H1 (cell line): ENCODE results near the gene GFI1B. TPM values are rescaled to one million over a fixed set of nuclear protein-coding genes. Genes with fewer than 3 reads are reported as not detected.

ENCODE experiments used
- CTCF ChIA-PET: fragments of 300-600 bp; sonication (Branson Sonifier 250); formaldehyde crosslinking; loops from one replicate; lab custom pipeline; 2021; ENCODE audit not compliant: partially characterized antibody; lab: Charles Lee
- POLR2A ChIA-PET: fragments of 300-600 bp; sonication (Branson Sonifier 250); formaldehyde crosslinking; loops from one replicate; lab custom pipeline; 2021; ENCODE audit warnings: inconsistent platforms; ENCODE audit not compliant: partially characterized antibody; lab: Charles Lee
- DNase-seq, 2 experiments: peaks; one replicate each; pipeline versions ENCODE4 v3.0.0 to v3.0.0-alpha.2; 2010 to 2022; ENCODE audit warnings: low spot score in 2 of 2, low read depth in 1 of 2, mixed read lengths in 1 of 2
- FAIRE-seq: peaks from 2 replicates; lab custom pipeline; 2011; peaks lifted over from hg19 to GRCh38; lab: Jason Lieb, UNC
- H2AFZ ChIP-seq: 2 replicates; pipeline ENCODE4 v1.8.1; 2012; ENCODE audit warnings: low read length, inconsistent platforms
- H2AK5ac ChIP-seq: 2 replicates; pipeline ENCODE4 v1.6.1; 2013; ENCODE audit warnings: low read depth, low read length
- H2BK120ac ChIP-seq: replicated peaks from 2 replicates; pipeline ENCODE3; 2013; ENCODE audit warnings: low read depth, low read length, inconsistent platforms
- H2BK12ac ChIP-seq: 2 replicates; pipeline ENCODE4 v1.6.1; 2013; ENCODE audit warnings: low read depth, low read length
- H2BK15ac ChIP-seq: 2 replicates; pipeline ENCODE4 v1.6.1; 2013; ENCODE audit warnings: low read length
- H2BK20ac ChIP-seq: 2 replicates; pipeline ENCODE4 v1.6.1; 2013; ENCODE audit warnings: low read length
- H2BK5ac ChIP-seq: 2 replicates; pipeline ENCODE4 v1.6.1; 2013; ENCODE audit warnings: low read depth, low read length
- H3K14ac ChIP-seq: 2 replicates; pipeline ENCODE4 v1.6.1; 2013; ENCODE audit warnings: inconsistent platforms; ENCODE audit not compliant: insufficient read length
- H3K18ac ChIP-seq: 2 replicates; pipeline ENCODE4 v1.6.1; 2013; ENCODE audit warnings: low read length; ENCODE audit errors: extremely low read depth
- H3K23ac ChIP-seq: 2 replicates; pipeline ENCODE4 v1.6.1; 2013; ENCODE audit warnings: inconsistent platforms; ENCODE audit not compliant: insufficient read length
- H3K23me2 ChIP-seq: 2 replicates; pipeline ENCODE4 v1.6.1; 2013; ENCODE audit warnings: low read depth, low read length
- H3K27ac ChIP-seq: 2 replicates; pipeline ENCODE4 v1.6.1; 2011; ENCODE audit warnings: low read depth, low read length, inconsistent platforms
- H3K27me3 ChIP-seq, 4 experiments: replicated peaks in 1 of 4; 1 replicate in 1 of 4; 2 replicates in 3 of 4; pipeline versions ENCODE4 v1.6.1 to v1.8.1; 2011 to 2013; ENCODE audit warnings: low read length in 3 of 4, mild to moderate bottlenecking in 3 of 4, inconsistent platforms in 2 of 4, mixed read lengths in 2 of 4, moderate library complexity in 1 of 4; ENCODE audit not compliant: control insufficient read depth in 3 of 4, insufficient read depth in 3 of 4; ENCODE audit errors: extremely low read depth in 1 of 4
- H3K36me3 ChIP-seq, 4 experiments: 2 replicates each; pipeline versions ENCODE4 v1.6.1 to v1.8.1; 2011 to 2013; ENCODE audit warnings: mild to moderate bottlenecking in 4 of 4, low read length in 3 of 4, moderate library complexity in 2 of 4, control low read depth in 1 of 4, inconsistent platforms in 1 of 4; ENCODE audit not compliant: insufficient read depth in 4 of 4, control insufficient read depth in 2 of 4
- H3K4ac ChIP-seq: replicated peaks from 2 replicates; pipeline ENCODE3; 2013; ENCODE audit warnings: low read length, low read depth, mixed read lengths, inconsistent platforms; ENCODE audit not compliant: insufficient read length
- H3K4me1 ChIP-seq, 4 experiments: replicated peaks in 1 of 4; 1 replicate in 1 of 4; 2 replicates in 3 of 4; pipeline versions ENCODE4 v1.6.1 to v1.8.1; 2011 to 2013; ENCODE audit warnings: low read length in 3 of 4, inconsistent platforms in 2 of 4, mixed read lengths in 1 of 4; ENCODE audit not compliant: insufficient read depth in 4 of 4, control insufficient read depth in 3 of 4
- H3K4me2 ChIP-seq, 2 experiments: 2 replicates each; pipeline versions ENCODE4 v1.6.1 to v1.8.1; 2011 to 2013; ENCODE audit warnings: low read depth in 2 of 2, low read length in 2 of 2, control low read depth in 1 of 2, inconsistent platforms in 1 of 2, mild to moderate bottlenecking in 1 of 2; ENCODE audit not compliant: insufficient read depth in 1 of 2
- H3K4me3 ChIP-seq, 4 experiments: fragments of 200-600, 300-600 bp in 1 of 4; sonication (generic), shearing (Covaris generic), sonication (Bioruptor Twin) in 1 of 4; 2 replicates each; pipeline versions ENCODE4 v1.5.1 to v1.8.1; 2011 to 2016; ENCODE audit warnings: low read length in 4 of 4, low read depth in 3 of 4, control low read depth in 2 of 4, inconsistent platforms in 2 of 4, mild to moderate bottlenecking in 2 of 4, mixed read lengths in 1 of 4, moderate library complexity in 1 of 4; ENCODE audit not compliant: insufficient read depth in 2 of 4; ENCODE audit errors: extremely low read depth in 1 of 4
- H3K56ac ChIP-seq: replicated peaks from 2 replicates; pipeline ENCODE3; 2013; ENCODE audit warnings: low read depth, mild to moderate bottlenecking, mixed read lengths, low read length, inconsistent platforms; ENCODE audit not compliant: insufficient read length
- H3K79me1 ChIP-seq: 2 replicates; pipeline ENCODE4 v1.6.1; 2013; ENCODE audit warnings: low read depth, low read length, control low read depth
- H3K79me2 ChIP-seq, 2 experiments: 2 replicates each; pipeline versions ENCODE4 v1.6.1 to v1.8.1; 2012 to 2013; ENCODE audit warnings: low read length in 2 of 2, mild to moderate bottlenecking in 2 of 2, inconsistent platforms in 1 of 2; ENCODE audit not compliant: insufficient read depth in 2 of 2, control insufficient read depth in 1 of 2
- H3K9ac ChIP-seq, 4 experiments: replicated peaks in 1 of 4; 1 replicate in 1 of 4; 2 replicates in 3 of 4; pipeline versions ENCODE4 v1.6.1 to v1.8.1; 2011 to 2013; ENCODE audit warnings: low read depth in 3 of 4, low read length in 3 of 4, control low read depth in 2 of 4, mild to moderate bottlenecking in 2 of 4, moderate library complexity in 2 of 4, inconsistent platforms in 1 of 4; ENCODE audit errors: extremely low read depth in 1 of 4
- H3K9me3 ChIP-seq, 2 experiments: 2 replicates each; pipeline versions ENCODE4 v1.6.1 to v1.8.1; 2012 to 2013; ENCODE audit warnings: mild to moderate bottlenecking in 2 of 2, moderate library complexity in 2 of 2, control low read depth in 1 of 2, inconsistent platforms in 1 of 2, low read depth in 1 of 2, low read length in 1 of 2, mixed read lengths in 1 of 2; ENCODE audit not compliant: insufficient read depth in 2 of 2
- H4K20me1 ChIP-seq, 2 experiments: replicated peaks in 1 of 2; 2 replicates each; pipeline versions ENCODE3 to v1.8.1; 2011 to 2013; ENCODE audit warnings: inconsistent platforms in 2 of 2, low read length in 2 of 2, mild to moderate bottlenecking in 1 of 2; ENCODE audit not compliant: insufficient read depth in 2 of 2, control insufficient read depth in 1 of 2
- H4K5ac ChIP-seq: 2 replicates; pipeline ENCODE4 v1.6.1; 2013; ENCODE audit warnings: low read length, low read depth, mixed read lengths, inconsistent platforms; ENCODE audit not compliant: insufficient read length
- H4K8ac ChIP-seq: 2 replicates; pipeline ENCODE4 v1.8.0; 2013; ENCODE audit warnings: mild to moderate bottlenecking, moderate library complexity, low read length, inconsistent platforms; ENCODE audit not compliant: insufficient read depth; ENCODE audit errors: extremely low read depth
- H4K91ac ChIP-seq: replicated peaks from 2 replicates; pipeline ENCODE3; 2013; ENCODE audit warnings: low read length, mixed read lengths, inconsistent platforms; ENCODE audit not compliant: insufficient read length
- EGR1 ChIP-seq: IDR thresholded peaks from 2 replicates; pipeline ENCODE4 v1.6.1; 2011; ENCODE audit warnings: low read depth, low read length, borderline replicate concordance
- EP300 ChIP-seq, 2 experiments: IDR thresholded peaks; 1 replicate in 1 of 2; 2 replicates in 1 of 2; pipeline ENCODE4 v1.6.1; 2011 to 2012; ENCODE audit warnings: low read depth in 2 of 2, low read length in 2 of 2, mild to moderate bottlenecking in 2 of 2, borderline replicate concordance in 1 of 2, inconsistent platforms in 1 of 2, moderate library complexity in 1 of 2
- EZH2 ChIP-seq: fragments of 200-600 bp; sonication (generic); IDR thresholded peaks from 2 replicates; pipeline ENCODE4 v1.7.1; 2012; ENCODE audit warnings: low read depth, mild to moderate bottlenecking, moderate library complexity, low read length, inconsistent platforms; ENCODE audit not compliant: severe bottlenecking
- SIX5 ChIP-seq: IDR thresholded peaks from 2 replicates; pipeline ENCODE4 v1.6.1; 2011; ENCODE audit warnings: mild to moderate bottlenecking, low read depth, low read length
- USF2 ChIP-seq: IDR thresholded peaks from 2 replicates; pipeline ENCODE4 v1.6.1; 2011; ENCODE audit warnings: low read length, improper control_type of control experiment
- ZNF274 ChIP-seq: IDR thresholded peaks from 2 replicates; pipeline ENCODE4 v1.7.0; 2012; ENCODE audit warnings: low read length, borderline replicate concordance; ENCODE audit errors: extremely low read depth
- WGBS, 2 experiments: shearing (Covaris generic) in 1 of 2; methylation state at CpG; one replicate each; pipeline versions ENCODE4 v1.1.6 to v1.1.7; 2013 to 2015; ENCODE audit warnings: low lambda C conversion rate in 2 of 2, mixed read lengths in 2 of 2, inconsistent platforms in 1 of 2, low coverage in 1 of 2, missing lambda C conversion rate in 1 of 2; ENCODE audit not compliant: insufficient replicate concordance in 2 of 2, insufficient coverage in 1 of 2, insufficient read length in 1 of 2; ENCODE audit errors: extremely low coverage in 1 of 2, missing lambda C conversion rate in 1 of 2; 5-methylcytosine and 5-hydroxymethylcytosine counted together
- polyA plus RNA-seq, 7 experiments: library from polyadenylated mRNA; depleted of rRNA in 3 of 7; stranded (reverse) in 5 of 7; unstranded in 2 of 7; fragments of >200 nt in 5 of 7; fragments of 200-250 nt in 2 of 7; gene quantifications; 1 replicate in 5 of 7; 2 replicates in 1 of 7; 4 replicates in 1 of 7; pipeline versions ENCODE4 v1.2.1 to v1.2.3, GENCODE V29; 2011 to 2013; ENCODE audit warnings: missing spikeins in 2 of 7, mixed read lengths in 2 of 7
- total RNA-seq: library from RNA; stranded (reverse); fragmentation: NEBNext Ultra II Directional; extraction: Animal tissue kit (Norgen Biotek cat#: 25700); gene quantifications from 2 replicates; pipeline ENCODE4 v1.2.1, GENCODE V29; 2021

GFI1B gene
- total and polyA plus RNA-seq, 2 of the 8 experiments (the other 6 are each of a cell fraction or from before 2014, with no cell fraction given): 0.09 to 0.11 TPM

GRCh38 chr9:132991351-132992300 lies 13.1 kb downstream of the GFI1B start:
- no peak overlapping the region for H3K4ac ChIP-seq
- H3K36me3 ChIP-seq: no peaks in the 10 kb centered on the region
- H3K27me3 ChIP-seq: no peaks in the 10 kb centered on the region; a peak in 2 of 7 replicates
- WGBS, 2 experiments: 87% methylated on average over 16 of the region's 16 CpGs; no CpG with 5 or more reads in 1 of the 2 experiments
- no peak overlapping the region for H3K23ac ChIP-seq
- no peak overlapping the region for H2AK5ac ChIP-seq
- ChIA-PET POLR2A (interaction anchor here (1.7 kb wide), 1 partner anchor 11 kb away, joined by 6 read pairs; no protein-coding TSS in a partner anchor), CTCF (interaction anchor here (0.8 to 3.6 kb wide), 7 partner anchors 9 to 49 kb away, joined by 3 to 11 read pairs (median 5); partner anchors contain the start of gene GFI1B)
- FAIRE-seq (no peak), DNase-seq (no peak)
- no peaks in the 10 kb centered on the region for H3K79me2 ChIP-seq
- H2BK15ac ChIP-seq: 0 out of 2 replicates have a peak overlapping the region, but pooled peaks have one; percentile 75
- H4K5ac ChIP-seq: no peak overlapping the region
- H3K9ac ChIP-seq: no peak overlapping the region
- no peaks in the 10 kb centered on the region for H3K79me1 ChIP-seq
- no peak overlapping the region for H2BK120ac ChIP-seq
- no peak overlapping the region for H4K8ac ChIP-seq
- no peak overlapping the region for H2AFZ ChIP-seq
- H2BK12ac ChIP-seq: 0 out of 2 replicates have a peak overlapping the region, but pooled peaks have one; percentile 56
- H3K4me2 ChIP-seq: no peak overlapping the region
- H3K4me1 ChIP-seq: peaks cover 0 to 14% (median 6%) of the 10 kb centered on the region in 4 experiments; a peak in 5 of 7 replicates
- no peak overlapping the region for H3K27ac ChIP-seq
- H3K23me2 ChIP-seq: no peaks in the 10 kb centered on the region
- H3K56ac ChIP-seq: no peak overlapping the region
- no peak overlapping the region for H3K18ac ChIP-seq
- no peaks in the 10 kb centered on the region for H4K20me1 ChIP-seq
- no peak overlapping the region for H4K91ac ChIP-seq
- TF ChIP-seq SIX5 (no peak), USF2 (no peak), EP300 (IDR thresholded peaks at IDR 0.05; ENCODE audit: borderline replicate concordance in 1 of 2, low read depth in 2 of 2, low read length in 2 of 2) (no peak), ZNF274 (no peak), EGR1 (no peak), EZH2 (no peak)
- H3K9me3 ChIP-seq: no peaks in the 10 kb centered on the region
- no peak overlapping the region for H3K4me3 ChIP-seq
- H2BK5ac ChIP-seq: no peak overlapping the region
- no peak overlapping the region for H3K14ac ChIP-seq
- no peak overlapping the region for H2BK20ac ChIP-seq
